Coronary artery (tissue), 2 donors: ENCODE data around the gene LRRC25.

Experiments
- DNase-seq: peaks from one replicate; pipeline ENCODE4 v3.0.0-alpha.2; 2017; ENCODE audit warnings: low spot score
- H3K27ac ChIP-seq, 2 donors: fragments of 200-600 bp; sonication (generic); one replicate each; pipeline ENCODE4 v1.5.1; 2016 to 2019
- H3K4me3 ChIP-seq: fragments of 200-600 bp; sonication (generic); 2 replicates; pipeline ENCODE4 v1.5.1; 2016; ENCODE audit warnings: mild to moderate bottlenecking, moderate library complexity
- CTCF ChIP-seq: fragments of 200-600 bp; sonication (generic); IDR thresholded peaks from one replicate; pipeline ENCODE4 v1.5.1; 2019; ENCODE audit warnings: antibody characterized with exemption

Gene LRRC25

GRCh38 chr19:18418029-18418482, 20.6 kb upstream of the LRRC25 start:
- Histone ChIP-seq H3K4me3 (peak overlapping the region; percentile 81), H3K27ac (peak overlapping the region; percentile 96 to 97)
- peak; percentile 80 for DNase-seq
- no peak for TF ChIP-seq CTCF

GRCh38 chr19:18417250-18418028, 20.0 kb upstream of the LRRC25 start:
- Histone ChIP-seq H3K4me3 (peak overlapping the region; percentile 81), H3K27ac (peak overlapping the region; percentile 96 to 97)
- TF ChIP-seq CTCF = no peak
- peak; percentile 91 for DNase-seq

GRCh38 chr19:18416778-18417249, 19.4 kb upstream of the LRRC25 start:
- no peak for TF ChIP-seq CTCF
- Histone ChIP-seq H3K27ac (peak overlapping the region; percentile 96 to 97), H3K4me3 (peak overlapping the region; percentile 81)
- peak; percentile 95 for DNase-seq

- peak overlapping the region; percentile 63 for H3K4me3 ChIP-seq
- no peak for TF ChIP-seq CTCF
- peak overlapping the region; percentile 96 to 97 for H3K27ac ChIP-seq
- peak; percentile 89 for DNase-seq
Measured at GRCh38 chr19:18415178-18415867, 17.9 kb upstream of the LRRC25 start.

GRCh38 chr19:18414504-18415177, 17.2 kb upstream of the LRRC25 start:
- TF ChIP-seq CTCF = no peak
- no peak for DNase-seq
- Histone ChIP-seq H3K27ac (peak overlapping the region; percentile 96 to 97), H3K4me3 (peak overlapping the region; percentile 63)

- Histone ChIP-seq H3K27ac (no peak overlapping the region), H3K4me3 (no peak overlapping the region)
- DNase-seq = peak; percentile 70
- TF ChIP-seq CTCF = no peak
Measured at GRCh38 chr19:18412610-18413239, 15.3 kb upstream of the LRRC25 start.
